ENCODE measurements around the gene LRMDA. TPM values are rescaled to one million over a fixed set of nuclear protein-coding genes. Genes with fewer than 3 reads are reported as not detected.

LRMDA gene
- total RNA-seq, 1 donor from 2014 or later, result 29.9 TPM

DNA sequence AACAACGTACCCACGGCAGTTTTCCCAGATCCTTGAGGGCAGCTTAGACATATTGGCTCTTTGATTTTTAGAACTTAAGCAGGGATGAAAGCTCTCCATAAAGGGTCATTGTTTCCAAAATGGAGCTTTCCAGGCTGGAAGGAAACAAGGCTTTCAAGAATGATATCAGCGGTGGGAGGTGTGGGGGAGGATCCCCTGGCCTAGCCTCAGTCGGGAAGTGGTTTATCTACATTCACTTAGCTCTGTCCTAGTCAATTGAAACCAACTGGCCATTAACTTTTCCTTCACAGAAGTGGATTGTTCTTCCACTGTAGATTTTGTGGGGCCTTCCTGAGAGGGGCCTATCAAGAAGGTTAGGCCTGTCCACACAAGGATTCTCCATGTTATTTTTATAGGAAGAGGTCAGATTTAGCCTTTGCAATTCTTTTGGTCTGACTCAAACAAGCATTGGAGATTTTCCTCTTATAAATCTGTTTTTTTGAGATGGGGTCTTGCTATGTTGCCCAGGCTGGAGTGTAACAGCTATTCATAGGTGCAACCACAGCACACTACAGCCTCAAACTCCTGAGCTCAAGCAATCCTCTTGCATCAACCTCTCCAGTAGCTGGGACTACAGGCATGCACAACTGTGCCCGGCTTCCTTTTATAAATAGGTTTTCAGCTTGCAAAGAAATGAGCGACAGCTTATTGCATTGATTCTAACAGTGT lies 343.5 kb downstream of the LRMDA start:
- ATAC-seq (no peak), DNase-seq (no peak)
- H3K9me3 ChIP-seq, result no peaks in the 10 kb centered on the region
- H3K36me3 ChIP-seq, result no peaks in the 10 kb centered on the region
- TF ChIP-seq, protein P1, sequence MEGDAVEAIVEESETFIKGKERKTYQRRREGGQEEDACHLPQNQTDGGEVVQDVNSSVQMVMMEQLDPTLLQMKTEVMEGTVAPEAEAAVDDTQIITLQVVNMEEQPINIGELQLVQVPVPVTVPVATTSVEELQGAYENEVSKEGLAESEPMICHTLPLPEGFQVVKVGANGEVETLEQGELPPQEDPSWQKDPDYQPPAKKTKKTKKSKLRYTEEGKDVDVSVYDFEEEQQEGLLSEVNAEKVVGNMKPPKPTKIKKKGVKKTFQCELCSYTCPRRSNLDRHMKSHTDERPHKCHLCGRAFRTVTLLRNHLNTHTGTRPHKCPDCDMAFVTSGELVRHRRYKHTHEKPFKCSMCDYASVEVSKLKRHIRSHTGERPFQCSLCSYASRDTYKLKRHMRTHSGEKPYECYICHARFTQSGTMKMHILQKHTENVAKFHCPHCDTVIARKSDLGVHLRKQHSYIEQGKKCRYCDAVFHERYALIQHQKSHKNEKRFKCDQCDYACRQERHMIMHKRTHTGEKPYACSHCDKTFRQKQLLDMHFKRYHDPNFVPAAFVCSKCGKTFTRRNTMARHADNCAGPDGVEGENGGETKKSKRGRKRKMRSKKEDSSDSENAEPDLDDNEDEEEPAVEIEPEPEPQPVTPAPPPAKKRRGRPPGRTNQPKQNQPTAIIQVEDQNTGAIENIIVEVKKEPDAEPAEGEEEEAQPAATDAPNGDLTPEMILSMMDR (IDR thresholded peaks at IDR 0.05), result no peak
- H3K27ac ChIP-seq, result no peak overlapping the region
- intact Hi-C loops (cut with DNase I), result no loop called here
- H3K4me1 ChIP-seq, result peaks cover 33% of the 10 kb centered on the region
- no peaks in the 10 kb centered on the region for H3K27me3 ChIP-seq (ENCODE audit: low read depth)
- H3K4me3 ChIP-seq, result no peak overlapping the region

GRCh38 chr10:75776738-75777504 lies 345.5 kb downstream of the LRMDA start:
- ATAC-seq, result no peak

GRCh38 chr10:75778665-75779064 lies 347.2 kb downstream of the LRMDA start:
- DNase-seq, result no peak
- Histone ChIP-seq H3K4me1 (peaks cover 5% of the 10 kb centered on the region), H3K27ac (no peak overlapping the region), H3K36me3 (no peaks in the 10 kb centered on the region), H3K27me3 (ENCODE audit: low read depth) (no peaks in the 10 kb centered on the region), H3K4me3 (no peak overlapping the region), H3K9me3 (no peaks in the 10 kb centered on the region)
- TF ChIP-seq, protein P1 (IDR thresholded peaks at IDR 0.05), result no peak
- intact Hi-C loops (cut with DNase I), result no loop called here
- ATAC-seq, result no peak

More at GRCh38 chr10:75776738-75777504, 345.5 kb downstream of the LRMDA start:
- Histone ChIP-seq H3K27me3 (ENCODE audit: low read depth) (no peaks in the 10 kb centered on the region), H3K27ac (no peak overlapping the region), H3K9me3 (no peaks in the 10 kb centered on the region), H3K4me1 (peaks cover 15% of the 10 kb centered on the region), H3K4me3 (no peak overlapping the region), H3K36me3 (no peaks in the 10 kb centered on the region)
- intact Hi-C loops (cut with DNase I), result no loop called here
- no peak for DNase-seq
- TF ChIP-seq, protein P1 (IDR thresholded peaks at IDR 0.05), result no peak

DNA sequence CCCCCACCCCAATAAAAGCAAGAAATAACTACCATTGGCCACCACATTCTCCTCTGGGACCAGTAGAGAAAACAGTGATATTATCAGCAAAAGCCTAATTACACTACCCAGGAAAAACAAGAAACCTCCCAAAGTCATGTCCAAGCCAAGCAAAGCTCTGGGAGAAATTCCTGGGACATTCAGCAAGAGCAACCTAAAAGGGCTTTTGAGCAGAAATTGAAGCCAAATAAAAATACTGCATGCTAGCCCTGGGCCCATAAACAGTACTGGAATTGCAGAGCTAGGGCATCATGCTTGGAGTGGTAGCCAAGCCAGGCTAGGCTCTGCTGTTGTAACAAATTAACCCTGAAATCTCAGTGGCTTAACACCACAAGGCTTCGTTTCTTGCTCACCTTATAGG lies 347.9 kb downstream of the LRMDA start:
- TF ChIP-seq, protein P1 (IDR thresholded peaks at IDR 0.05), result no peak

DNA sequence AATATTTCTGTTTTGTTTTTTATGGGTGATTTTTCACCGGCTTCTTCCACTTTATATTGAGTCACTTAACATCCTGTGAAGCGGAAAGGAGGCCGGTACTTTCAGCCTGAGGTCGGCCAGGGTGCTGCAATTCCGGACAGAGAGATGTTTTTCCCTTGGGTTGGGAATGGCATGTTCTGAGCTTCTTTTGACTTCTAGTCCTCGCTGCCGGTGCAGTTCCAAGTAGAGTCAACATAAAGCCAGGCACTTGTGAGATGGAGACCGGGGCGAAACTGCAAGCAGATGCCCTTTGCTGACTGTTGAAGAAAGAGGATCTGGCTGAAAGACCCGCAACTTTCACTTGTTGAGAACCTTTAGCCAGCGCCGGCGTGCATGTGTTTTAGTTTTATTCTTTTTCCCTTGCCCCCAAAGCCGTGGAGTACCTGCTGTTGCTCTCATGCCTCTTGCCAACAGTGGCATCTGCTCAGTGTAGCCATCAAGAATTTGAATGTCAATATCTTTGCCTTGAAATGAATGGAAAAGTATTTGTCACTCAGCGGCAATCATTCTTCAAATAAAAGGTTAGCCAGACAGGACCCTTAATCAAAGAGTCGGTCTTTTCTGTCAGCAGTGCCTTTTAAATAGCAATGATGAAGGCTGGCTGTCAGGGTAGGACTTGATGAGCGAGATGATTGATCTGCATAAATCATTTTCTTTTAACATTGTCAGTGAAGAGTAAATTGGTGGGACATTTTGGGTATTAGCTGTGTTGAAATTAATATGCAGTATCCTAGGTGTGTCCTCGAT lies 351.2 kb downstream of the LRMDA start:
- Histone ChIP-seq H3K4me3 (no peak overlapping the region), H3K9me3 (no peaks in the 10 kb centered on the region), H3K27ac (no peak overlapping the region), H3K4me1 (peaks cover 1% of the 10 kb centered on the region), H3K36me3 (no peaks in the 10 kb centered on the region), H3K27me3 (ENCODE audit: low read depth) (no peaks in the 10 kb centered on the region)
- TF ChIP-seq, protein P1 (IDR thresholded peaks at IDR 0.05), result no peak
- DNase-seq (no peak), ATAC-seq (no peak)
- intact Hi-C loops (cut with DNase I), result no loop called here

More for the DNA sequence above, 347.9 kb downstream of the LRMDA start:
- intact Hi-C loops (cut with DNase I), result no loop called here
- H3K27ac ChIP-seq, result no peak overlapping the region
- no peaks in the 10 kb centered on the region for H3K4me1 ChIP-seq
- no peaks in the 10 kb centered on the region for H3K27me3 ChIP-seq (ENCODE audit: low read depth)
- no peaks in the 10 kb centered on the region for H3K36me3 ChIP-seq
- DNase-seq, result no peak
- H3K9me3 ChIP-seq, result no peaks in the 10 kb centered on the region
- ATAC-seq, result no peak
- H3K4me3 ChIP-seq, result no peak overlapping the region
